GM21717 (cell line): ENCODE measurements around the gene OCA2.
"Not testable (repeated sequence)": the region's sequence is repeated elsewhere in the genome, so short reads cannot be mapped to it uniquely, and the experiment has no call there.

ENCODE experiments used
- ATAC-seq: cut with Tn5 transposase; IDR thresholded peaks from one replicate; pipeline ENCODE4 v1.9.1; 2021; ENCODE audit warnings: mild to moderate bottlenecking, moderate library complexity; ENCODE audit not compliant: unreplicated experiment

OCA2 gene

DNA sequence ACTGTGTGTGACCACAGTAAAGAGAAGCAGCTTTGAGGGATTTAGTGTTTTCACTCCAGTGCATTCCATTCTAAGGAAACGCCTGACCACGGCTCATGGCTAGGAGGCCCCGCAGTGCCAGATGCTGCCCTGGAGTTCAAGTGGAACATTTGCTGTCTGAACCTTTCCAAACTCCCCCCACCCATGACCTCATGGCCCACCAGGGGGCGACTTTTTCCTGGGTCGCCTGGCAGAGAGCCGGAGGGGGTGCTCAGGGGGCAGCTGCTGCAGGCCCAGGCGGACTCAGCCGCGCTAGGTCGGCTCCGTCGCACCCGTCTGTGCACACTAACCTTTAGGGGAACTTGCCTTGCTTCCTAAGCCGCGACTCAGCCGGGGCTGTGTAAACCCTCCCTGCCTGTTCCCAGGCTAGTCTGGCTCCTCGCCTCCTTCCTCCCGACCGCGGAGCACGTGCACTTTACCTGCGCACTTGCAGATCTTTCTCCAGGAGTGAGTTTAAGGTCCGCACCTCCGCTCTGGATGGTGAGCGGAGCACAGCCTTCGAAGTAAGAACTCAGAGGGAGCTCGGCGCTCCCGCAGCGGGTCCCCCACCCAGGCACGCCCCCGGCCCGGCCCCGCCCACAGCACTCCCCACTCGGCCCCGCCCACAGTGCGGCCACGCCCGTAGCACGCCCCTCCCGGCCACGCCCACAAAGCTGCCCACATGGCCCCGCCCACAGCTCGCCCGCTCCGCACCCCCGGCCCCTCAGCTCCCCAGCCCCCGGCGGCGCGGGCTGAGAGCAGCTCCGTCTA, at the start of gene OCA2:
Gene OCA2, minus strand, starts transcription at position 550 of the 789 bp plus-strand sequence. CDS start 17,441 bp downstream, outside the sequence.
- no peak for ATAC-seq

DNA sequence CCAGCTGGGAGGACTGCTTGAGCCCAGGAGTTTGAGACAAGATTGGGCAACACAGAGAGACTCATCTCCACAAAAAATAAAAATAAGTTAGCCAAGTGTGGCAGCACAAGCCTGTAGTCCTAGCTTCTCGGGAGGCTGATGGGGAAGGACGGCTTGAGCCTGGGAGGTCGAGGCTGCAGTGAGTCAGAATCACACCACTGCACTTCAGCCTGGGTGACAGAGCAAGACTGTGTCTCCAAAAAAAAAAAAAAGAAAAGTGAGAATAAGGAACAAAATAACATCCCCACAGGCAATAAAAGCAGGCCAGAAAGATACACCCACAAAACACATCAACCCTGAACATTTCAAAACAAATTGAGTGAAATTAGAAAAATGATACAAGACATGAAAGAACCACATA, 48.7 kb upstream of the OCA2 start:
- ATAC-seq, result no peak

DNA sequence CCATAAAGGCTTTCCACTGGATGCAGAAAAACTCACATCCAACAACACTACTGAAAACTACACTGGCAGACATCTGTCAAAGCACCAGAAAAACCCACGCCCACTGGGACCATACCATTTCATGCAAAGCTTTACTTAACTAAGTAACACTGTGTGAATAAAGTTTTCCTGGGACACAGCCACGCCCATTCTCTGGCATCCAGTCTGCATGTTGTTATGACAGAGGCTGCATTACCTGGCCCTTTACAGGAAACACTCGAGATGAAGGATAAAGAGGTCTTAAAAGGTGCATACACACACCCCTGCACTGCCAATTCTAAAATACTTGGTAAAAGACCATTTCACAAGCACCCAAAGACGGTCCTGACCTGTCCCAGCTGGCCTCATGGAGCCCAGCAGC, 46.3 kb upstream of the OCA2 start:
- not testable (repeated sequence) for ATAC-seq

DNA sequence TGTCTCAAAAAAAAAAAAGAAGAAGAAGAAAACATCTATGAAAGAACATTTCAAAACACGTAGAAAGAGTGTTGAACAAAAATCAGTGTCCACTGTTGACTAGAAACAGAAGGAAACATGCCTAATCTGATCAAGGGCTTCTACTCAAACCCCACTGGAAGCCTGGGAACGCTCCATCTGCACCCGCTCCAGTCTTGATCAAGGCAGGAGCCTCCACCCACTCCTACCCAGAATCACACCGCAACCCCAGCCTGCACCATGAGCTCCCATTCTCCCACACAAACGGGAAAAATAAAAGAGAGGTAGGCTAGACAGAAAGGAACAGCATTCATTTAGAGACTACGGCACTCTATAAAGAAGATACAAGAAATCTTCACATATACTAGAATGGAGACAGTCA, 40.9 kb upstream of the OCA2 start:
- ATAC-seq, result no peak

DNA sequence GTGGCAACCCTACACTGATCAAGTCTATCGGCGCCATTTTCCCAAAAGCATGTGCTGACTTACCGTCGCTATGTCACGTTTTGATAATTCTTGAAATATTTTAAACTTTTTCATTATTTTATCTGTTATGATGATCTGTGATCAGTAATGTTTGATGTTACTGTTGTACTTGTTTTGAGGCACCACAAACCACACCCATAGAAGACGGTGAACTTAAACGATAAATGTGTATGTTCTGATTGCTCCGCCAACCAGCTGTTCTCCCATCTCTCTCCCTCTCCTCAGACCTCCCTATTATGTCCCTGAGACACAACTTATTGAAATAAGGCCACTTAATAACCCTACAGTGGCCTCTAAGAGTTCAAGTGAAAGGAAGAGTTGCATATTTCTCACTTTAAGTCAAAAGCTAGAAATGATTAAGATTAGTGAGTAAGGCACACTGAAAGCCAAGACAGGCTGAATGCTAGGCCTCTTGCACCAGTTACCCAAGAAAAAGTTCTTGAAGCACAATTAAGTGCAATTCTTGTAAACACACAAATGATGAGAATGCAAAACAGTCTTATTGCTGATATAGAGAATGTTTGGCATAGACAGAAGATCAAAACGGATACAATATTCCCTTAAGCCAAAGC, 38.4 kb upstream of the OCA2 start:
- not testable (repeated sequence) for ATAC-seq

DNA sequence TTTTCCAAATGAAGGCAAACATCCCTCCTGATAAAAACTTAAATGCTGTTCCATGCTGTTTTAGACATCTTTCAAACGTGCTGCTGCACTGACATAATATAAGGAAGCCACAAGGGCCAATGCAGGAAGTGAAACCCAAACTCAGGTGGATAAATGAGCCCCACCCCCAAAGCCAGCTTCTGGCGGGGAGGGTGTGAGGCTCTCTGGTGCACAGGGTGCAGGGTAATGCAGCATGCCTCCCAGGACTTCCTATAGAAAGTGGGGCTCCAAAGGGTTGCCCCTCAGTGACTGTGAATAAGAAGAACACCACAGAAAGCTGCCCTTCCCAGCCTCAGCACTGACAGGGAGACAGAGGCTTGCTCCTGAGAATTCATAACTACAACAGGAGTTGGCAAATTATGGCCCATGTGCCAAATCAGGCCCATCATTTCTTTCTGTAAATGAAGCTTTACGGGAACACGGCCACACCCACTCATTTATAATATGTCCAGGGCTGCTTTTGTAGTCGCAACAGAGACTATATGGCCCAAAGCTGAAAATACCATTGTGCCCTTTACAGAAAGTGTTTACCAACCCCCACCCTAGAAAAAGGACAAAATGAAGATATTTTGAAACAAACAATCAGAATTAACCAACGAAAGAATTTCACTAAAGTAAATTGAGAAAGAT, 37.3 kb upstream of the OCA2 start:
- peak; percentile 96 for ATAC-seq

DNA sequence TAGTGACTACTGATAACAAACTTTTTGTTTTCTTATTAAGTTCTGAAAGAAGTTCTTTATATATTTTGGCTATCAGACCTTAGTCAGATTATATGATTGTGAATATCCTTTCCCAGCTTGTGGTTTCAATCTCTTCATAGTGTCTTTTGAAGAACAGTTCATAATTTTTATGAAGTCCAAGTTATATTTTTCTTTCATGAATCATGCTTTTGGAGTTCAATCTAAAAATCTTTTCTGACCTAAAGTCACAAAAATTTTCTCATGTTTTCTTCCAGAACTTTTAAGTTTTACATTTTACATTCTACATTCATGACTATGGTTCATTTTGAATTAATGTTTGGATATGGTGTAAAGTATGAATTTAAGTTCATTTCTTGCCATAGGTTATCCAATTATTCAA, 34.2 kb upstream of the OCA2 start:
- no peak for ATAC-seq

DNA sequence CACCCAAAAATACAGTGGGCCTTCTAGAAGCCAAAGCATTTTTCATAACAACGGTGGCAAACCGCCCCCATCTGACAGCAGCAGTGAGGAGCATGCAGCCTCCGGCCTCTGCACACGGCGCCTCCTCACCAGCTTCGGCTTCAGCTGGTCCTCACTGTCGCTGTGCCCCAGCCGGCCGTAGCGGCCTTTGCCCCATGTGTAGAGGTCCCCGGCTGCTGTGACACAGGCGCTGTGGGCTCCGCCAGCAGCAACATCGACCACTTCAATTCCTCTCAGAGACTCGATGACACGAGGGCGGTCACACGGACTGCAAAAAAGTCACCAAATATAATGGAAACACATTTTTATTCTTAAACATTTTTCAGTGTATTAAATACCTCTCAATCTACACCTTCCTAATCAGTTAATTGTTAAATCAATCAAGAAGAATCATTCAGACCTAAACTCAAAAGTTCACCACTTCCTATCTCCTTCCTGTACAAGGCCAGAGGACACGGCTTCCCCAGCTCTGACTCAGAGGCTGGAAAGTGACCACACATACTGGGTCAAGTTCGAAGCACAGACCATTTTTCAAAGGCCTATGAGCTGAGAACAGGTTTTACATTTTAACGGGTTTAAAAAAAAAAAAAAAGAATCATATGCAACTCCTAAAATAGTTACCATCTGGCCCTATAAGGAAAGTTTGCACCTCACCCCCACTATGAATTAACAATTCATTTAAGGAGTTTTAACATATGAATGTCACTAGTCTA, 33.6 kb upstream of the OCA2 start:
- ATAC-seq, result no peak

DNA sequence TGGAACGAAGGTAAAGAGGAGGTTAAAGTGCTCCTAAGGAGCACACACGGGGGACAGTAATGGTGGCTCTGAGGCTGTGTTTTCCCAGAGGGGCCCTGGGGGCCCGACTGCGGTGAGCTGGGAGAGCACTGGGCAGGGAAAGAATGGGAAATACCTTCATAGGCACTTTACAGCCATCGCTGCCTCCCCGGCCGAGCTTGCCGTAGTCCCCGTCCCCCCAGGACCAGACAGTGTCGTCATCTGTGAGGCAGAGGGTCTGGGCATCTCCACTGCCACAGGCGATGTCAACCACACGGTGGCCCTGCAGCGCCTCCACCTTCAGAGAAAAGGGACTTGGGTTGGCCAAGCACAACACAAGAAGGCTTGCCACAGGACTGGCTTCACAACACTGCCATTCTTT, 32.8 kb upstream of the OCA2 start:
- ATAC-seq, result no peak

DNA sequence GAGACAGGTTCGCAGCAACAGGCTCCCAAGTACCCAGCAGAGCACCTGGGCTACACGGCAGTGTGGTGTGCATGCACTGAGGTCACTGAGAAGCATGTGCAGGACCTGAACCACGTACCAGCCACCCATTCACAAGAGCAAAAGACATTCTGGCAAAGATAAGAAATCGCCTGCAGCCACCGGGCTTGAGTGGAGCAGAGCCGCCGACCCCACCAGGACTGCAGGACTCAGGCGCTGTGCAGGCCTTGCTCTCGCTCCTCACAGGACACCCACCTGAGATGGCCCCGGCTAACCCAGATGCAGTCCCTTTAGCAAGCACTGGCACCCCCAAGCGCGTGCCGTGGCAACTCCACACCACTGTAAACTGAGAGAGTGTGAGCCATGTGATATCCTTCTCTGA, 32.3 kb upstream of the OCA2 start:
- ATAC-seq, result no peak

DNA sequence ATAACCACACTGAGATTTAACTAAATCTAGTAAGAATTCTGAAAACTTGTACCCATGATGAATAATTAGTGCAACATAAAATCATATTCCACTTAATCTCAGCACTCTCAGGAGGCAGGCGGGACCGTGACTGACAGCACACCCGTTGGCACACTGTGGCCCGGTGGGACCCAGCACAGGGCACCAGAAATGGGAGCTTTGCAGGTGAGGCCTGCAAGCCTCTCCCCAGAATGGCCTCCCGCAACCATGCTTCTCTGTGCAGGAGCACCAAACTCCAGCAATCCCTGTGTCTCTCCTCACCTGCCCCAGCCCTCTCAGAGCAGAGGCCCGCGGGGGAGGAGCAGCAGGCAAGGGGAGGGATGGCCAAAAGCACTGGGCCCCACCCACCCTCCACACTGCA, 31.5 kb upstream of the OCA2 start:
- no peak for ATAC-seq

DNA sequence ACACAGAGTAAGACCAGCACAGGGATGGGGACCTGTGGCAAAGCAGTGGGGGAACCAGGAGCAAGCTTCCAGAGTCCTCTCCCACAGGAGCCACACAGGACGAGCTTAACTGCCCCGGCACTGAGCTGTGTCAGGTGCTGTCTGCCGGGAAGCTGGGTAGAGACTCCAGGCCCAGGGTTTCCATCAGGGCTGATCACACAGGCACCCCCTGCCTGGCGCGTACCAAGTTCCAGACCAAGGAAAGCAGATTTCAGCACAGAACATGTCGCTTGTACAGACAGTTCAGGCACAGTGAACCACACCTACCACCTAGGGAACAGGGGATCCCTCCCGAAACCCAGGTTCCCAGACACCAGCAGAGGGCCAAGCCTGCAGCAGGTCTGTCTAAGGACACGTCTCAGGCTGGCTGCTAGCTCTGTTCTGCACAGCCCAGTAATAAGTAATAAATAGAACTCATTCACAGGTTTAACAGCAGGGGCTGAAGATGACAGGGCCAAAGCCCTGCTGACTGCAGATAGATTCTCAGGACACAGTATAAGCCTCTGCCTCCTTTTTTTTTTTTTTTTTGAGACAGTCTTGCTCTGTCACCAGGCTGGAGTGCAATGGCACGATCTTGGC, 30.2 kb upstream of the OCA2 start:
- no peak for ATAC-seq

DNA sequence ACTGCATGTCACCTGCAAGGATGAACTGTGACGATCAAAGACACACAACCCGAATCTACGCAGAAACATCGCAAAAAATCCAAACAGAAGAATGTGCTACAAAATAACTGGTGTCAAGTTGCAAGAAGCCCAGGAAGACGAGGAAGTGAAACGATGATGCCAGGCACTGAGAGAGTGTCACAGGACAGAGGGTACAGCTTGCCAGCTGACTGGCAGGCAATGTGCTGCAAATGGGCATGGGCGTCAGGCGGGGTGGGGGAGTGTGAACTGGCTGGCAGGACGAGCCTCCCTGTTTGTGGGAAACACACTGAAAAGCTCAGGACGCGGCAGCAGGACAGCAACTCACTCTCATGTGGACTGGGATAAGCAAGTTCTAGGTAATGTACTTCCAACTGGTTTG, 28.9 kb upstream of the OCA2 start:
- no peak for ATAC-seq

DNA sequence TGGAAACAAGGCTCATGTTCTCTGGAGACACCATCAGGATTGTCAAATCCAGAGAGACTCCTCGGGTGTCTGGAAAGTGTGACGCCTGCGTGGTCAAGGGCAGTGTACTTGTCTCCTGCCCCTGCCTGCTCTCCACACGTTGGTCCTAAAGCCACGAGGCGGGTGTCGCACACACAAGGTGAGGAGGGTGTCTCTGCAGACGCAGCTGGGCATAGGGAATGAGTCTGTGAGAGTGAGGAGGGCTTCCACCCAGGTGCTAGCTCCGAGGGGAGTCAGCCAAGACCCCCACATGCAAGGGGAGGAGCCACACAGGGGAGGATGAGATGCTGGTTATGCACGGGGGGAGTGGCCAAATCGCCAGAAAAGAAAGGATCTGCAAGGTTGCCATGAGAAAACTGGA, 27.9 kb upstream of the OCA2 start:
- no peak for ATAC-seq

DNA sequence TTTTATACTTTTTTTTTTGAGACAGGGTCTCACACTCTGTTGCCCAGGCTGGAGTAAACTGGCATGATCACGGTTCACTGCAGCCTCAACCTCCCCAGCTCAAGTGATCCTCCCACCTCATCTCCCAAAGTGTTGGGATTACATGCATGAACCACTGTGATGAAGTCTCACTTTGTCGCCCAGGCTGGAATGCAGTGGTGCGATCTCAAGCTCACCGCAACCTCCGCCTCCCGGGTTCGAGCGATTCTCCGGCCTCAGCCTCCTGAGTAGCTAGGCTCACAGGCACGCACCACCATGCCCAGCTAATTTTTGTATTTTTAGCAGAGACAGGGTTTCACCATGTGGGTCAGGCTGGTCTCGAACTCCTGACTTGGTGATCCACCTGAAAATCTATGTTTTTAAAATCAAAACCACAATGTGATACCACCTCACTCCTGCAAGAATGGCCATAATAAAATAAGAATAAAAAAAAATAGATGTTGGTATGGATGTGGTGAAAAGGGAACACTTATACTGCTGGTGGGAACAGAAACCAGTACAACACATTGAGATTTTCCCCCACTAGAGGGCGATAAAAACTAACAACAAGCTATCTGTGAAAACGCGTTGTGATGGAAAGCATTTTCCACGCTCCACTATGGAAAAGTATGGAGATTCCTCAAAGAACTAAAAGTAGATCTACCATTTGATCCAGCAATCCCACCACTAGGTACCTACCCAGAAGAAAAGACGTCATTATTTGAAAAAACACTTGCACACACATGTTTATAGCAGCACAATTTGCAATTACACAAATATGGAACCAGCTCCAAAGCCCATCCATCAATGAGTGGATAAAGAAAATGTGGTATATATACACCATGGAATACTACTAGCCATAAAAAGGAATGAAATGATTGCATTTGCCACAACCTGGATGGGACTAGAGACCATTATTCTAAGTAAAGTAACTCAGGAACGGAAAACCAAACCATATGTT, 26.8 kb upstream of the OCA2 start:
- no peak for ATAC-seq

DNA sequence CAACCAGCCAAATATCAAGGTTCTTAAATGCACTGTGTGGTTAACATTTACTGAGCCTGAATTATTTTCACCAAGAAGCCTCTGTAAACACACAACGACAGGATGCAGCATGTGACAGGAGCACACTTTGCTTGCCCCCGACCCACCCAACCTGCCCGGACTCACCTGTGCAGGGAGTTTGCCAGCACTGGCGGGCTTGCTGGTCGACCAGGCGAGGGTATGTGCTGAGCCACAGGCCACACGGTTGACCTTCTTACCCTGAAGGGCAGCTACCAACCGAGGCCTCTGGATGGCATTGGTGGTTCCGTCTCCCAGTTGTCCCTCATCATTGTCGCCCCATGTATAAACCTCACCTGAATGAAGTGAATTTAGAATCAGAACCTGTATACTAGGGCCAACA, 25.7 kb upstream of the OCA2 start:
- no peak for ATAC-seq

DNA sequence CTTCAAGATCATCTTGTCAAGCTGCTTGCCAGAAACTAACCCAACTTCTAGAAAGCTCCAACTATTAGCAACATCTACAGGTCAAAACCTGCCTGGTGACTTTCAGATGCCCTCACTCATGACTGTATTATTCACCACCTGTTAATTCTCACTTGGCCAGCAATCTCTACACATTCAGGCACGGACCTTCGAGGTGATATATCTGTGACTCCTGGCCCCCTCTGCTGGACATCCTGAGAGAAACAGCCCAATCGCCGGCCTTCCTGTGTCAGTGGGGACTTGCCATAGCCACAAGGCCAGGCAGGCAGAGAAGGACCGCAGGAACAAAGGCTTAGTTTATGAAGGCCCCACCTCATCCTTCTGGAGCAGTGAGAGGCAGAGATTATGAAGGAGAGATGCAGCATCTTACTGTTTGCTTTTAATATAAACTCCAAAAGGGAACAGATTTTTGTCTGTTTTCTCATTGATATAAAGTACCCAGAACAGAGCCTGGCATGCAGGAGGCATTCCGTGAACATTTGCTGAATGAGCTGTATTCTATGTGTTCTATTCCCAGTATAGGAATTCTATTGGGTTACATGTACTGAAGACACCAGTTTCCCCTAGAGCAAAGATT, 24.4 kb upstream of the OCA2 start:
- ATAC-seq, result no peak

DNA sequence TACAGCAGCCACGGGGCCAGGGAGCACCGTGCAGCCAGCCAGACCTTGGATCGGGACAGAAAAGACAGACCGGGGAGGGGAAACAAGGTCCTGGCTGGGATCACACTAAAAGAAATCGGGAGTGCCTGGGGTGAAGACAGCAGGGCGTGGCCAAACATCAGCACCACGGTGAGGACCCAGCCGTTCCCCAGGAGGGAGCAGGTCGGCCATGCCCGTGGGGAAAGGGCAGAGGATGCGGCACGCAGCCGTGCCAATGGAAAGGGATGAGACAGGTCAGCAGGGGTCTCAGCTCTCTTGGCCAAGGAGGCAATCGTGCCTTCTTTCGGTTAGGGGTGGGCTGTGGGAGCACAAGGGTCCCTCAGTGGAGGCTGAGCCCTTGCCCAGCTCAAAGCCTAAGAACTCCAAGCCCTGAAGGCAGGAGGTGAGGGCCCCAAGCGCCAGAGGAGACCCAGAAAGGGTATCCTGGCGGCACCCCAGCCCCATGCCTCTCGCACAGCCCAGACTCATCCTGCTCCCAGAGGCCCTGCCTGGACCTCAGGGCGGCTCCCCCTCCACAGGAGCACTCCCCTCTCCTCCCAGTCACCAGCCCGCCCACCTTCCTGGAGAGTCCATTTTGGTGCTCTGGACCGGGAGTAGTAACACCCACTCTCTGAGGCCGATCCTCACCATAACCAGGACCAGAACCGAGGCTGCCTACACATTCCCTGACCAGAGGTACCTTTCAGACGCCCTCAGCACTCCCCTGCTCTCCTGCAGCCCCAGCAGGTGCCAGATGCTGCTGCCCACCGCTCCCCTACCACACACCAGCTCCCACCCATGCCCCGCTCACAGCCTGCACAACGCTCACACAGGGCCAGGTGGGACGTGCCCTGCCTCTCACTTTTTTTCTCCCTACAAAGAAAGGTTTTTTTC, 23.2 kb upstream of the OCA2 start:
- ATAC-seq, result no peak
